A549 (cell line): Measurements from ENCODE around the gene NOS3. TPM values are rescaled to one million over a fixed set of nuclear protein-coding genes. Genes with fewer than 3 reads are reported as not detected.

Experiments used
- ATAC-seq, 2 experiments: fragments of 200-7000 bp in 1 of 2; fragments of >200 bp in 1 of 2; cut with Nextera tagmentation in 1 of 2; cut with Tn5 transposase in 1 of 2; 3 replicates each; pipeline versions ENCODE4 v1.8.0 to v1.9.1; 2018 to 2020; ENCODE audit warnings: mild to moderate bottlenecking in 1 of 2, moderate library complexity in 1 of 2
- CTCF ChIA-PET: fragments of 300-600 bp; sonication (Branson Sonifier 250); formaldehyde crosslinking; extraction: SDS; loops from one replicate; lab custom pipeline; 2021; ENCODE audit warnings: antibody characterized with exemption, inconsistent platforms; lab: Yijun Ruan, JAX
- POLR2A ChIA-PET: fragments of 350-600 bp; formaldehyde crosslinking; extraction: SDS; loops from one replicate; lab custom pipeline; 2021; ENCODE audit warnings: antibody characterized with exemption, inconsistent platforms; lab: Yijun Ruan, JAX
- DNase-seq, 2 experiments: peaks; one replicate each; pipeline versions ENCODE4 v3.0.0 to v3.0.0-alpha.2; 2011 to 2016; ENCODE audit warnings: low read depth in 1 of 2, low spot score in 1 of 2
- FAIRE-seq: peaks from 2 replicates; lab custom pipeline; 2011; peaks lifted over from hg19 to GRCh38; lab: Jason Lieb, UNC
- H3K27ac ChIP-seq, 2 experiments: fragments of >200 bp; sonication (Bioruptor Twin); formaldehyde crosslinking; 3 replicates each; pipeline ENCODE4 v1.5.1; 2016 to 2017
- H3K4me1 ChIP-seq: fragments of >200 bp; sonication (Bioruptor Twin); formaldehyde crosslinking; 3 replicates; pipeline ENCODE4 v1.6.1; 2016
- H3K4me2 ChIP-seq: fragments of >200 bp; sonication (Bioruptor Twin); formaldehyde crosslinking; 3 replicates; pipeline ENCODE4 v1.6.1; 2016
- H3K4me3 ChIP-seq: fragments of >200 bp; sonication (Bioruptor Twin); formaldehyde crosslinking; 3 replicates; pipeline ENCODE4 v1.5.1; 2016
- H3K9me3 ChIP-seq: fragments of >200 bp; sonication (Bioruptor Twin); formaldehyde crosslinking; 3 replicates; pipeline ENCODE4 v1.6.1; 2016
- BCL3 ChIP-seq: fragments of >200 bp; sonication (Bioruptor Twin); formaldehyde crosslinking; IDR thresholded peaks from 3 replicates; pipeline ENCODE4 v1.6.1; 2016
- CBX2 ChIP-seq: fragments of 200-600 bp; sonication (generic); IDR thresholded peaks from 2 replicates; pipeline ENCODE4 v1.6.1; 2016; ENCODE audit warnings: low read depth, mild to moderate bottlenecking, borderline replicate concordance
- CBX8 ChIP-seq: fragments of 200-600 bp; sonication (generic); IDR thresholded peaks from 2 replicates; pipeline ENCODE4 v1.6.1; 2016
- EP300 ChIP-seq, 2 experiments: fragments of >200 bp; sonication (Bioruptor Twin); formaldehyde crosslinking; IDR thresholded peaks; 2 replicates in 1 of 2; 3 replicates in 1 of 2; pipeline ENCODE4 v1.6.1; 2016 to 2017
- ESRRA ChIP-seq: fragments of 150-350 bp; IDR thresholded peaks from 2 replicates; pipeline ENCODE4 v1.6.1; 2014; ENCODE audit warnings: mild to moderate bottlenecking, low read length, borderline replicate concordance
- FOSB ChIP-seq: fragments of 250-450 bp; sonication (Bioruptor Pico); IDR thresholded peaks from 2 replicates; pipeline ENCODE4 v1.5.0; 2020; ENCODE audit warnings: mild to moderate bottlenecking, moderate library complexity
- FOSL2 ChIP-seq, 2 experiments: fragments of 450-650 bp in 1 of 2; fragments of >200 bp in 1 of 2; sonication (Bioruptor Twin) in 1 of 2; formaldehyde crosslinking; IDR thresholded peaks; 2 replicates each; pipeline versions ENCODE4 v1.5.0 to v1.6.1; 2016 to 2020; ENCODE audit warnings: mild to moderate bottlenecking in 1 of 2, moderate library complexity in 1 of 2
- HES2 ChIP-seq: fragments of >200 bp; sonication (Bioruptor Twin); formaldehyde crosslinking; IDR thresholded peaks from 2 replicates; pipeline ENCODE4 v1.6.1; 2016
- HEYL ChIP-seq: fragments of 250-450 bp; sonication (Bioruptor Pico); IDR thresholded peaks from 2 replicates; pipeline ENCODE4 v1.8.0; 2021; ENCODE audit warnings: mild to moderate bottlenecking, moderate library complexity
- HOXA7 ChIP-seq: fragments of 250-450 bp; sonication (Bioruptor Pico); IDR thresholded peaks from 2 replicates; pipeline ENCODE4 v1.5.0; 2020; ENCODE audit warnings: mild to moderate bottlenecking, moderate library complexity
- HOXB13 ChIP-seq: fragments of 250-450 bp; sonication (Bioruptor Pico); IDR thresholded peaks from 2 replicates; pipeline ENCODE4 v1.5.0; 2020; ENCODE audit warnings: low read depth, mild to moderate bottlenecking, moderate library complexity
- HOXB5 ChIP-seq: fragments of 250-450 bp; sonication (Bioruptor Pico); IDR thresholded peaks from 2 replicates; pipeline ENCODE4 v1.5.0; 2020; ENCODE audit warnings: mild to moderate bottlenecking, moderate library complexity
- JUN ChIP-seq, 2 experiments: fragments of >200 bp; sonication (Bioruptor Twin); formaldehyde crosslinking; IDR thresholded peaks; 2 replicates in 1 of 2; 3 replicates in 1 of 2; pipeline ENCODE4 v1.6.1; 2016 to 2017
- KDM1A ChIP-seq: fragments of 200-600 bp; sonication (generic); IDR thresholded peaks from 2 replicates; pipeline ENCODE4 v1.6.1; 2016; ENCODE audit warnings: low read depth, mild to moderate bottlenecking
- MAX ChIP-seq: IDR thresholded peaks from 2 replicates; pipeline ENCODE4 v1.6.1; 2012
- MYC ChIP-seq: IDR thresholded peaks from 2 replicates; pipeline ENCODE4 v1.6.1; 2012; ENCODE audit warnings: mild to moderate bottlenecking, inconsistent platforms, low read length, improper control_type of control experiment, borderline replicate concordance
- NFE2L2 ChIP-seq: fragments of 150-350 bp; conservative IDR thresholded peaks from 2 replicates; pipeline ENCODE4 v1.6.1; 2014; ENCODE audit warnings: low read length
- NR3C1 ChIP-seq: fragments of >200 bp; sonication (Bioruptor Twin); formaldehyde crosslinking; IDR thresholded peaks from 3 replicates; pipeline ENCODE4 v1.6.1; 2017
- PHF8 ChIP-seq: fragments of 200-600 bp; sonication (generic); IDR thresholded peaks from 2 replicates; pipeline ENCODE4 v1.6.1; 2016; ENCODE audit warnings: low read depth, mild to moderate bottlenecking, antibody characterized with exemption, moderate library complexity, borderline replicate concordance
- POLR2A ChIP-seq: IDR thresholded peaks from 2 replicates; pipeline ENCODE4 v1.6.1; 2012; ENCODE audit warnings: mild to moderate bottlenecking, low read length
- POLR2AphosphoS2 ChIP-seq: conservative IDR thresholded peaks from 2 replicates; pipeline ENCODE4 v1.6.1; 2012; ENCODE audit warnings: low read length, improper control_type of control experiment, inconsistent platforms
- REST ChIP-seq: fragments of 200-600 bp; sonication (generic); IDR thresholded peaks from 2 replicates; pipeline ENCODE4 v1.6.1; 2016; ENCODE audit warnings: antibody characterized with exemption, mild to moderate bottlenecking, moderate library complexity
- RFX5 ChIP-seq: fragments of 450-650 bp; IDR thresholded peaks from 2 replicates; pipeline ENCODE4 v1.7.1; 2014; ENCODE audit warnings: antibody characterized with exemption, mild to moderate bottlenecking, moderate library complexity
- SMC3 ChIP-seq: fragments of >200 bp; sonication (Bioruptor Twin); formaldehyde crosslinking; IDR thresholded peaks from 3 replicates; pipeline ENCODE4 v1.6.1; 2018; ENCODE audit warnings: inconsistent platforms
- TP53 ChIP-seq: fragments of 250-450 bp; sonication (Bioruptor Pico); IDR thresholded peaks from 2 replicates; pipeline ENCODE4 v1.5.0; 2021; ENCODE audit warnings: mild to moderate bottlenecking, moderate library complexity
- USF2 ChIP-seq: fragments of 450-650 bp; IDR thresholded peaks from 2 replicates; pipeline ENCODE4 v1.6.1; 2014; ENCODE audit warnings: antibody characterized with exemption
- ZSCAN20 ChIP-seq: fragments of 250-450 bp; sonication (Bioruptor Pico); IDR thresholded peaks from 2 replicates; pipeline ENCODE4 v1.8.0; 2022; ENCODE audit warnings: mild to moderate bottlenecking, moderate library complexity
- WGBS: methylation state at CpG from one replicate; pipeline ENCODE4 v1.1.6; 2017; ENCODE audit errors: missing lambda C conversion rate; 5-methylcytosine and 5-hydroxymethylcytosine counted together
- polyA plus RNA-seq, 4 experiments: library from polyadenylated mRNA; depleted of rRNA in 3 of 4; stranded (reverse); fragments of >200 nt; fragmentation: RNase III in 1 of 4; extraction: RNeasy Plus Mini Kit Qiagen cat#74134 plus additional on column Dnase treatment in 1 of 4; gene quantifications; 2 replicates in 3 of 4; 3 replicates in 1 of 4; pipeline ENCODE4 v1.2.3, GENCODE V29; 2011 to 2017

Gene NOS3
- polyA plus RNA-seq, 2 of the 4 experiments (the other 2 are of a cell fraction), result 0.52 to 0.71 TPM

GRCh38 chr7:151057989-151058780 lies 67.4 kb downstream of the NOS3 start:
- Histone ChIP-seq H3K4me3 (peak overlapping the region; percentile 86), H3K9me3 (no peaks in the 10 kb centered on the region), H3K27ac (peak overlapping the region; percentile 99), H3K4me1 (peaks cover 24% of the 10 kb centered on the region), H3K4me2 (peak overlapping the region; percentile 92)
- WGBS, result under 1% methylated on average over 35 of the region's 46 CpGs
- CTCF ChIA-PET, result interaction anchor here (0.6 to 4.0 kb wide), 9 partner anchors 13 to 691 kb away, joined by 3 to 14 read pairs (median 5); partner anchors contain the start of gene ABCB8
- ATAC-seq, result peak; percentile 54 to 82
- peak; percentile 99 to 100 for DNase-seq
- FAIRE-seq, result no peak
- TF ChIP-seq MYC, result 0 out of 2 replicates have a peak, but pooled peaks have one; percentile 6
- peak; percentile 75 for TF ChIP-seq POLR2A
- peak; percentile 47 for TF ChIP-seq USF2
- no peak for TF ChIP-seq TP53
- TF ChIP-seq HES2, result no peak
- TF ChIP-seq FOSL2 (IDR thresholded peaks at IDR 0.05), result no peak
- peak; percentile 30; the same call in 1 of the 2 replicates for TF ChIP-seq FOSL2 (CRISPR knock-in tag; IDR thresholded peaks at IDR 0.05)
- no peak for TF ChIP-seq NR3C1
- TF ChIP-seq JUN (IDR thresholded peaks at IDR 0.05), result peak; percentile 53 to 64; a peak in 4 of 5 replicates
- 0 out of 3 replicates have a peak, but pooled peaks have one; percentile 12 for TF ChIP-seq BCL3
- peak; percentile 58 for TF ChIP-seq PHF8
- peak; percentile 53 for TF ChIP-seq MAX
- 0 out of 2 replicates have a peak, but pooled peaks have one; percentile 30 for TF ChIP-seq HOXB5
- TF ChIP-seq SMC3, result no peak
- POLR2A ChIA-PET, result interaction anchor here (1.0 to 1.4 kb wide), 3 partner anchors 19 to 30 kb away, joined by 3 to 4 read pairs (median 4); partner anchors contain the start of genes ABCB8 and FASTK

GRCh38 chr7:151058781-151059366 lies 68.1 kb downstream of the NOS3 start:
- H3K4me1 ChIP-seq, result peaks cover 31% of the 10 kb centered on the region
- FAIRE-seq, result no peak

More at GRCh38 chr7:151058781-151059366, 68.1 kb downstream of the NOS3 start:
- H3K4me3 ChIP-seq, result peak overlapping the region; percentile 86
- TF ChIP-seq KDM1A (no peak), USF2 (no peak), PHF8 (no peak), FOSB (no peak), NFE2L2 (no peak), BCL3 (no peak), POLR2AphosphoS2 (no peak), CBX2 (no peak), ESRRA (no peak), HEYL (CRISPR knock-in tag) (no peak), HOXA7 (CRISPR knock-in tag) (no peak), EP300 (IDR thresholded peaks at IDR 0.05) (no peak), ZSCAN20 (no peak), RFX5 (no peak), HOXB13 (CRISPR knock-in tag) (no peak), REST (no peak), CBX8 (no peak)
- TF ChIP-seq, all 56 proteins: peak for 0
- DNase-seq (peak in 1 of 2 experiments; percentile 33), ATAC-seq (no peak)
- POLR2A ChIA-PET, result interaction anchor here (0.8 to 1.4 kb wide), 3 partner anchors 22 to 31 kb away, joined by 4 read pairs; partner anchors contain the start of genes ABCB8 and FASTK
- WGBS, result 10% methylated on average over 18 of the region's 18 CpGs
- CTCF ChIA-PET, result interaction anchor here (0.6 to 4.0 kb wide), 9 partner anchors 8 to 692 kb away, joined by 3 to 14 read pairs (median 5); partner anchors contain the start of gene ABCB8
- Histone ChIP-seq H3K9me3 (no peaks in the 10 kb centered on the region), H3K27ac (peak overlapping the region; percentile 99), H3K4me2 (peak overlapping the region; percentile 92)
